Stimulated activated CD8-positive, alpha-beta memory T cell treated with anti-CD3 and anti-CD28 coated beads, Interleukin-2, amount 100 ng/mL, for 48 hours (primary cell): ENCODE data around the gene MFSD2B.

ENCODE experiments used
- DNase-seq, 2 donors: peaks; one replicate each; pipeline ENCODE4 v3.0.0-alpha.2; 2020; ENCODE audit warnings: low read depth in 2 of 2

The MFSD2B gene

GRCh38 chr2:24050041-24050979 lies 40.4 kb downstream of the MFSD2B start:
- DNase-seq, result no peak

- no peak for DNase-seq
Measured at GRCh38 chr2:24051833-24052232, 41.9 kb downstream of the MFSD2B start.

GRCh38 chr2:24052951-24053350 lies 43.1 kb downstream of the MFSD2B start:
- no peak for DNase-seq

DNA sequence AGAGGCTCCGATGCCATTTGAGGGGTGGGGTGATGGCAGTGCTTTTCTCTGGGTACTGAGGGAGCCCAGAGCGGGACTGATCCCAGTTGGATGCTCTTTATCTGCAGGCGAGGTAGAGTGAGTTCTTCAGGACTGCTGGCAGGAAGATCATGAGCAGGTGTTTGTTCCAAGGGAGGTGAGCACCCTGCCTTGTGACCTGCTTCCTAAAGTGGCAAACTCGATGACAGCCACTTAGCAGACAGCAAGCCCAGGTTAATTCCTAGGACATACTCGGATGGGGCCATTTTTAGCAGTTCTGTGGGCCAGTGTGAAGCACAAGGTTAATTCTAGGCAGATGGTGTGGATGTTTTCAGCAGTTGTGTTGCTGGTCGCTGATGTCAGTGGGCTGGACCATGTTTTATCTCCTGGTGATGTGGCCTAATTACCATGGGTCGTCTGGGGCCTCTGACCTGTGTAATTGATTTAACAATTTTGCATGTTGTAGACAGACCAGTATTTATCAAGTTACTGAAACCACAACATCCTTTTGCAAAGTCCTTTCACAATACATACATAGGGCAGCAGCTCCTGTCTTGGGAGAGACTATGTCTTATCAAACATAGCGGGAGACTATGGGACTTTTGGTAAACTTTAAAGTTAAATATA lies 44.6 kb downstream of the MFSD2B start:
- DNase-seq, result no peak

GRCh38 chr2:24055750-24056149 lies 45.9 kb downstream of the MFSD2B start:
- DNase-seq, result no peak

- no peak for DNase-seq
Measured at GRCh38 chr2:24058564-24059271, 48.8 kb downstream of the MFSD2B start.

DNA sequence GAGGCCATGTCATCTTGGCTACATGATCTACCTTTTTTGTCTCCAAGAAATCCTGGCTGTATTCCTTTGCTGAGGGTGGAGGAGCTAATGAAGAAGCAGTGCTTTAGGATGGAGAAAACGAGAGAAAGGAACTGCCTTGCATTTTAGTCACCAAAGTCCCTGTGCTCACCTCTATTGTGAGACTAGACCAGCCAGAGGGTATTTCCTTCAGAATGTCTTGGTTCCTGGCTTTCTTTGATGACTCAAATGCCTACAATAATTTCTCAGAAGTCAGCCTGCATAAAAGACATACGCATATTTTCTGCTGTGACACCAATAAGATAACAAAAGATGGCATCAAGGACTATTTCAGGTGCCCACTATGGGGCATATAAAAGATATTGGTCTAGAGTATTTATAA lies 55.5 kb downstream of the MFSD2B start:
- no peak for DNase-seq

DNA sequence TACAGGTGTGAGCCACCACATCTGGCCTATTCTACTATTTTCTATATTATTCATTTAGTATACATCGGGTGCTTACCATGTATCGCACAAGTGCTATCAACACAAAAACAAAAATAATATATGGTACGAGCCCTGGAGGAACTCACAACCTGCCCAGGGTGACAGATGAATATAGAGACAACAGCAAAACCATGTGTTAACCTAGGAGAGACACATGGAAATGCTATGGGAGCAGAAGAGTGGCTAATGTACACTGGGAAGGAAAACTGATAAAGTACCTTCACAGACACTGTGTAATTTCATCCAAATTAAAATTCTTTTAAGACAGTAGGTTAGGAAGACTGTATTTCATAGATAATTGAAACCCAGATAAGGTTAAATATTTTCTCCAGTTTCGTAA lies 62.4 kb downstream of the MFSD2B start:
- DNase-seq, result no peak

GRCh38 chr2:24073816-24074215 lies 63.9 kb downstream of the MFSD2B start:
- DNase-seq, result no peak

GRCh38 chr2:24075259-24075658 lies 65.4 kb downstream of the MFSD2B start:
- no peak for DNase-seq
